CD4-positive, alpha-beta T cell (primary cell): ENCODE results near the gene TRIM25. TPM values are rescaled to one million over a fixed set of nuclear protein-coding genes. Genes with fewer than 3 reads are reported as not detected.
"Not testable (repeated sequence)": the region's sequence is repeated elsewhere in the genome, so short reads cannot be mapped to it uniquely, and the experiment has no call there.

Source experiments
- ATAC-seq: fragments of 200-7000 bp; cut with Tn5 transposase; one replicate; pipeline ENCODE4 v1.10.0; 2022; ENCODE audit warnings: mild to moderate bottlenecking; ENCODE audit not compliant: poor library complexity
- CTCF ChIA-PET: fragments of 350-600 bp; sonication (Branson Sonifier 250); formaldehyde crosslinking; loops from one replicate; lab custom pipeline; 2021; ENCODE audit warnings: antibody characterized with exemption, inconsistent platforms; lab: Charles Lee
- POLR2A ChIA-PET: fragments of 350-600 bp; sonication (Branson Sonifier 250); formaldehyde crosslinking; loops from one replicate; lab custom pipeline; 2021; ENCODE audit warnings: antibody characterized with exemption, inconsistent platforms; lab: Charles Lee
- DNase-seq, 14 experiments: peaks; one replicate each; pipeline ENCODE4 v3.0.0-alpha.2; 2013 to 2020; ENCODE audit warnings: mixed read lengths in 2 of 14
- H3K27ac ChIP-seq, 2 donors: one replicate each; pipeline versions ENCODE4 v1.5.1 to v1.7.0; 2013; ENCODE audit warnings: low read length in 2 of 2, low read depth in 1 of 2, mild to moderate bottlenecking in 1 of 2
- H3K27me3 ChIP-seq, 2 experiments: 1 replicate in 1 of 2; 2 replicates in 1 of 2; pipeline versions ENCODE4 v1.6.1 to v1.7.0; 2013; ENCODE audit warnings: low read length in 2 of 2, control low read depth in 1 of 2, mild to moderate bottlenecking in 1 of 2, moderate library complexity in 1 of 2; ENCODE audit not compliant: insufficient read depth in 2 of 2, control insufficient read depth in 1 of 2
- H3K36me3 ChIP-seq: one replicate; pipeline ENCODE4 v1.6.1; 2013; ENCODE audit warnings: low read length, control low read depth; ENCODE audit not compliant: insufficient read depth
- H3K4me1 ChIP-seq: one replicate; pipeline ENCODE4 v1.6.1; 2013; ENCODE audit warnings: low read length, control low read depth; ENCODE audit not compliant: insufficient read depth
- H3K4me3 ChIP-seq: one replicate; pipeline ENCODE4 v1.5.1; 2013; ENCODE audit warnings: mild to moderate bottlenecking, low read length, moderate library complexity
- H3K9me3 ChIP-seq, 2 experiments: 1 replicate in 1 of 2; 2 replicates in 1 of 2; pipeline versions ENCODE4 v1.6.1 to v1.7.0; 2013; ENCODE audit warnings: low read length in 2 of 2, mild to moderate bottlenecking in 2 of 2, control low read depth in 1 of 2, moderate library complexity in 1 of 2; ENCODE audit not compliant: control insufficient read depth in 1 of 2, insufficient read depth in 1 of 2
- H3K27ac Mint-ChIP-seq: one replicate; pipeline ENCODE4 v1.8.0; 2020; ENCODE audit warnings: mixed read lengths
- H3K27me3 Mint-ChIP-seq: one replicate; pipeline ENCODE4 v1.8.0; 2021; ENCODE audit warnings: mixed read lengths
- H3K36me3 Mint-ChIP-seq: one replicate; pipeline ENCODE4 v1.8.0; 2021; ENCODE audit warnings: low read depth, mixed read lengths
- H3K4me1 Mint-ChIP-seq: one replicate; pipeline ENCODE4 v1.8.0; 2021; ENCODE audit warnings: low read depth, mixed read lengths
- H3K4me3 Mint-ChIP-seq: one replicate; pipeline ENCODE4 v1.8.0; 2020; ENCODE audit warnings: mild to moderate bottlenecking, mixed read lengths
- H3K9me3 Mint-ChIP-seq: one replicate; pipeline ENCODE4 v1.8.0; 2020; ENCODE audit warnings: mixed read lengths
- CTCF ChIP-seq: fragments of 200-600 bp; IDR thresholded peaks from one replicate; pipeline ENCODE4 v1.8.0; 2022; ENCODE audit warnings: antibody characterized with exemption, mild to moderate bottlenecking
- intact Hi-C, 2 experiments: fragments of 100-400 bp; cut with DNase I in 1 of 2; cut with micrococcal nuclease in 1 of 2; formaldehyde crosslinking; loops; one replicate each; pipeline versions ENCODE4 v1.15.1 to v1.9.0; 2023 to 2025; cut with DNase I, micrococcal nuclease
- total RNA-seq, 174 experiments: library from RNA in 2 of 174; stranded (reverse) in 2 of 174; gene quantifications; one replicate each; pipeline ENCODE4 v1.2.3 and lab custom pipeline; 2021 to 2026

TRIM25 gene
- total RNA-seq, 2 experiments from 2014 or later, result 31.7 to 33.2 TPM

DNA sequence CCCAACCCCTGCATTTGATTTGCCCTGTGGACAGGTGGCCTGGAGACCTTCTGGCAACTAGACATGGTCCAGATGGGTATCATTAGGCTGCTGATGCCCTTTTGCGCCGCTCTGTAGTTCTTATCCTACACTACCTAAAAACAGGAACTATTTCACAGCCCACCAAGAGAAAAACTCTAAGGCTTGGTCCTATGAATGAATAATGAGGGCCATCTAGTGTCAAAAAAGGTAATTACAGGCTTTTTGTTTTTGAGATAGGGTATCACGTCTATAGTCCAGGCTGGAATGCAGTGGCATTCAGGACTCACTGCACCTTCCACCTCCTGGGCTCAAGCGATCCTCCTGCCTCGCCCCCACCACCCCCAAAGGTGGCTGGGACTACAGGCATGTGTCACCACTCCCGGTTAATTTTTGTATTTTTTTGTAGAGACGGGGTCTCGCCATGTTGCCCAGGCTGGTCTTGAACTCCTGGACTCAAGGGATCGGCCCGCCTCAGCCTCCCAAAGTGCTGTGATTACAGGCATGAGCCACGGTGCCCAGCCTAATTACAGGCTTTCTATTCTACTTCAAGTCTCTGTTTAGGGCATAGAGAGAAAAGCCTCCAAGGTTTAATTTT is 26.1 kb upstream of the TRIM25 start:
- H3K4me3 ChIP-seq, result no peak overlapping the region
- no peak overlapping the region for H3K27ac Mint-ChIP-seq
- DNase-seq, result peak in 3 of 14 experiments; percentile 63 to 74 (median 73)
- no peaks in the 10 kb centered on the region for H3K4me1 ChIP-seq
- no peaks in the 10 kb centered on the region for H3K27me3 ChIP-seq
- peaks cover 52% of the 10 kb centered on the region for H3K36me3 ChIP-seq
- no peak overlapping the region for H3K27ac ChIP-seq
- H3K27me3 Mint-ChIP-seq, result no peaks in the 10 kb centered on the region
- no peaks in the 10 kb centered on the region for H3K9me3 Mint-ChIP-seq
- no peaks in the 10 kb centered on the region for H3K9me3 ChIP-seq
- H3K36me3 Mint-ChIP-seq, result peaks cover 88% of the 10 kb centered on the region
- H3K4me1 Mint-ChIP-seq, result no peaks in the 10 kb centered on the region
- no peak overlapping the region for H3K4me3 Mint-ChIP-seq
- peak; percentile 85 for TF ChIP-seq CTCF
- ChIA-PET POLR2A (interaction anchor here (0.6 to 1.0 kb wide), 3 partner anchors 26 to 311 kb away, joined by 3 to 7 read pairs (median 3); partner anchors contain the start of gene TRIM25), CTCF (interaction anchor here (0.6 to 1.4 kb wide), 6 partner anchors 9 to 122 kb away, joined by 3 to 12 read pairs (median 3); no protein-coding TSS in a partner anchor)
- intact Hi-C loops, result loop anchor here (1.0 to 5.0 kb wide), 4 partner anchors 47 to 348 kb away; partner anchors contain the start of gene NOG (in 1 of the 2)
- ATAC-seq, result peak; percentile 79

DNA sequence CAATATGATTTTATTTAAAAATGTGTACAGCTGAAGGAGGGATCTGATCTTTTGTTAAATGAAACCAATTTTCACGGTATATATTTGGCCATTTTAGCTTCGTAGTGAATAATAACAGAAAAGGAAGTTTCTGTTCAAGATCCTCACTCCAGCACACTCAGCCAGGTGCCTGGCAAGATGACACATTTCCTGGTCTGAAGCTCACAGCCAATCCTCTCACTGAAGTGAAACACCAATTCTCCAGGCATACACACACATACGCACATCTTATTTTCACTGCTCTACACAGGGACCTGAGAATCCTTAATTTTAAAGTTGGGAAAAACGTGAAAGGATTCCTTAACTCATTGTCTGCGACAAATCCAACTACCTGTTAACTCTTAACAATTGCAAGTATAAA is 24.4 kb upstream of the TRIM25 start:
- H3K27me3 Mint-ChIP-seq, DNase-seq, H3K9me3 Mint-ChIP-seq, ATAC-seq, H3K4me3 Mint-ChIP-seq, H3K27ac ChIP-seq, intact Hi-C loops, H3K27ac Mint-ChIP-seq, H3K27me3 ChIP-seq, H3K9me3 ChIP-seq, POLR2A ChIA-PET, CTCF ChIA-PET, H3K4me1 ChIP-seq, H3K4me3 ChIP-seq, H3K4me1 Mint-ChIP-seq: not testable (repeated sequence)
- H3K36me3 Mint-ChIP-seq, result peaks cover 84% of the 10 kb centered on the region
- H3K36me3 ChIP-seq, result peaks cover 44% of the 10 kb centered on the region

DNA sequence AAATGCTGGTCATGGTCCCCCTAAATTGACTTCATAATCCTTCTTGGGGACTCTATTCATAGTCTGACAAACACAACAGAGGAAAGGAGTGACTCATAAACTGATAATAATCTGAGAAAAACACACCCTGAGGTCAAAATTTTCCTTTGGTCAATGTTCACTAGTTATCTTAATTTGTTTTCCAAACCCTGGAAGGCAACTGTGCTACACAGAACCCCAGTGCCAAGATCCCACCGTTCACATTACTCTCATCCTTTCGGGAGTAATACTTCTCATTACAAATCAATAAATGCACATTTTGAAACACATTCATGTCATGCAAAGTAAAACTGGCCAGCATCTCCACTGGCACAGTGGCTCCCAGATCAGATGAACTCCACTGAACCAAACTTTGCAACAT is 23.8 kb upstream of the TRIM25 start:
- no peak overlapping the region for H3K27ac Mint-ChIP-seq
- no peaks in the 10 kb centered on the region for H3K4me1 Mint-ChIP-seq
- Histone ChIP-seq H3K27ac (no peak overlapping the region), H3K4me3 (no peak overlapping the region), H3K9me3 (no peaks in the 10 kb centered on the region), H3K4me1 (no peaks in the 10 kb centered on the region), H3K36me3 (peaks cover 41% of the 10 kb centered on the region), H3K27me3 (no peaks in the 10 kb centered on the region)
- no peak for TF ChIP-seq CTCF
- no peak overlapping the region for H3K4me3 Mint-ChIP-seq
- peaks cover 79% of the 10 kb centered on the region for H3K36me3 Mint-ChIP-seq
- no peaks in the 10 kb centered on the region for H3K27me3 Mint-ChIP-seq
- intact Hi-C loops, result no loop called here
- CTCF ChIA-PET, result no interaction called here
- POLR2A ChIA-PET, result no interaction called here
- H3K9me3 Mint-ChIP-seq, result no peaks in the 10 kb centered on the region
- no peak for ATAC-seq
- DNase-seq, result no peak
